Effector memory CD4-positive, alpha-beta T cell (primary cell): ENCODE data around the gene TMPRSS6.

Experiments used
- DNase-seq, 3 donors: peaks; one replicate each; pipeline ENCODE4 v3.0.0-alpha.2; 2020
- H3K27ac ChIP-seq: 2 replicates; pipeline ENCODE4 v1.7.0; 2013; ENCODE audit warnings: mild to moderate bottlenecking, low read length, moderate library complexity; ENCODE audit not compliant: insufficient read depth, poor library complexity, severe bottlenecking
- H3K27me3 ChIP-seq: replicated peaks from 2 replicates; pipeline ENCODE4 v1.7.0; 2013; ENCODE audit warnings: mild to moderate bottlenecking, low read length; ENCODE audit not compliant: insufficient read depth, control insufficient read depth, poor library complexity, severe bottlenecking
- H3K36me3 ChIP-seq: 2 replicates; pipeline ENCODE4 v1.7.0; 2013; ENCODE audit warnings: mild to moderate bottlenecking, low read length, moderate library complexity; ENCODE audit not compliant: control insufficient read depth, insufficient read depth
- H3K4me1 ChIP-seq: 2 replicates; pipeline ENCODE4 v1.7.0; 2013; ENCODE audit warnings: low read length, mild to moderate bottlenecking; ENCODE audit not compliant: control insufficient read depth, insufficient read depth, poor library complexity, severe bottlenecking
- H3K4me3 ChIP-seq: 2 replicates; pipeline ENCODE4 v1.7.0; 2013; ENCODE audit warnings: low read length, low read depth, mild to moderate bottlenecking; ENCODE audit not compliant: insufficient read depth, poor library complexity, severe bottlenecking
- H3K9me3 ChIP-seq: 2 replicates; pipeline ENCODE4 v1.7.0; 2013; ENCODE audit warnings: mild to moderate bottlenecking, low read length, moderate library complexity; ENCODE audit not compliant: control insufficient read depth
- total RNA-seq, 3 donors: gene quantifications; one replicate each; lab custom pipeline; 2026; lab: John Stamatoyannopoulos, UW

Gene TMPRSS6
- total RNA-seq, result 0 to 0.97 (median 0.44) reads per million in 3 donors

DNA sequence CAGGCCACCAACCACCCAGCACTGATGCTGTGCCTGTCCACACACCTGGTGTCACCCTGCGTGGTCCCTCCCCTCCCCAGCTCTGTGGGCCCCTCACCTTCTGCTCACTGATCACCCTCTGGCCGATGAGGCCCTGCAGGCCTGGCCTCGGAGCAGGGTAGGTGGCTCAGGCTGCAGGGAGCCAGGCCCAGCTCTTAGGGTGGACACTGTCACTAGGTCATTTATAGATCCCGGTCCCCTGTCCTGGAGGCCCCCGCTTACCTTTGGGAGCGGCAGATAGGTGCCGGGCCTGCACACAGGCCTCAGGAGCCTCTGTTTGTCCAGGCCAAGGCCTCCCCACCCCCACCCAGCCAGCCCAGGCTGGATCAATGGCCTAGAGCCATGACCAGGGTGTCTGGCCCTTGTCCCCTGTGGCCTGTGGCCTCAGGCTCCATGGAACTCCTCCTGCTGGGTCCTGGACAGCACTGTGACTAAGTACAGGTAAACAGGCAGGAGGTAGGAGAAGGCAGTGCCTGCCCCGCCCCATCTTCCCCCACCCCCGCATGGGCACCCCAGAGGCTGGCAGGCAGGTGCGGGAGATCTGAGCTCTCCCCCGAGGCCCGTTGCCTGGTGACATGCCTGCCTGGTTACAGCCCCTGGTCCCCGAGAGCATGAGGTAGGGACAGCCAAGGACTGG is at the start of gene TMPRSS6:
Gene TMPRSS6 (minus strand): TSS at position 472 of the 676 bp plus-strand sequence. CDS start 6,296 bp downstream, outside the sequence.
- Histone ChIP-seq H3K4me3 (no peak within 1 kb of the TSS), H3K27ac (no peak within 1 kb of the TSS), H3K36me3 (no peaks in the 10 kb centered on the region), H3K9me3 (no peaks in the 10 kb centered on the region), H3K27me3 (no peaks in the 10 kb centered on the region), H3K4me1 (no peaks in the 10 kb centered on the region)
- no peak for DNase-seq

DNA sequence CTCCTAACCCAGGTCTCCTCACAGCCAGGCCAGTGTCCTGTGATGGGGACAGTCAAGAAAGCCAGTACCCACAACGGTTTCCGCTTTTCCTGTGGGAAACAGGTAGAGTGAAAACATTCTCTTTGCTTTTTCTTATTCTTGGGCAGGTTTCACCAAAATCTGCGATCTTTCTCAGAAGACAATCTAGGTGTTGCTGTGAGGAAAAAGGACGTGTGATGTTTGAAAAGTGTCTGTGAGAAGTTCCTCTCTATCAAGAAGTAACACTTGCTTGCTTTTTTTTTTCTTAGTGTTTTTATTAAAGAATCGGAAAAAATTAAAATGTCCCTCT is 49.4 kb upstream of the TMPRSS6 start:
- no peaks in the 10 kb centered on the region for H3K27me3 ChIP-seq
- no peaks in the 10 kb centered on the region for H3K36me3 ChIP-seq
- H3K27ac ChIP-seq, result no peak overlapping the region
- H3K4me1 ChIP-seq, result peaks cover 19% of the 10 kb centered on the region
- H3K9me3 ChIP-seq, result no peaks in the 10 kb centered on the region
- no peak overlapping the region for H3K4me3 ChIP-seq
- no peak for DNase-seq

DNA sequence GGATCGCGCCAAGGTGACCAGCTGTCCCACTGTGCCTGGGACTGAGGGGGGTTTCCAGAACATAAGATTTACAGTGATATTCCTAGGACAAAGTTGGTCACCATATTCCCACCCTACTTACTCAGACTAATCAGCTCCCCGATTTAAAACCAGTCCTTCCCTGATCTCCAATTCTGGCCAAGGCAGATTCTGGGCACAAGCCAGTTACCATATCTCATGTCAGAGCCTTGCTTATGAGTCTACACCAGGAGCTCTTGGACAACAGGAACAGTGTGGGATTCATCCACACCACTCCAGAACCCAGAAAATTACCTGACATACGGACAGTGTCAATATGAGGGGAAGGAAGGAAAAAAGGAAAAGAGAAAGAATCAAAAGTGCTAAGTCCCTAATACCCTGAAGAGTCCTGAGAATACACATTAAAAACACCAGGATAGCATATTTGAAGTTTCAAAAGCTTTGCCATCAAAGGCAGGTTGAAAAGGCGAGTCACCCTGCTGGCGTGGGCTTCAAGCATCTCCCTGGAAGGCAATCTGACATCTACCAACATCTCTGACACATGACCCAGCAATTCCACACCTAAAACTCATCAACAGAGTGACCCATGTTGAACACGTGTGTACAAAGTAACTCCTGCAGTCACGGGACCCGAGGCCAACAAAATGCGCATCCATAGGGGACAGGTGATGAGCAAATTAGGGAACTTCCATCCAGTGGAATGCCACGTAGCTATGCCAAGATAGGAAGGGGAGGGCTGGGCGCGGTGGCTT is 48.2 kb upstream of the TMPRSS6 start:
- Histone ChIP-seq H3K27ac (no peak overlapping the region), H3K27me3 (no peaks in the 10 kb centered on the region), H3K9me3 (no peaks in the 10 kb centered on the region), H3K4me1 (peaks cover 7% of the 10 kb centered on the region), H3K4me3 (no peak overlapping the region), H3K36me3 (no peaks in the 10 kb centered on the region)
- no peak for DNase-seq

DNA sequence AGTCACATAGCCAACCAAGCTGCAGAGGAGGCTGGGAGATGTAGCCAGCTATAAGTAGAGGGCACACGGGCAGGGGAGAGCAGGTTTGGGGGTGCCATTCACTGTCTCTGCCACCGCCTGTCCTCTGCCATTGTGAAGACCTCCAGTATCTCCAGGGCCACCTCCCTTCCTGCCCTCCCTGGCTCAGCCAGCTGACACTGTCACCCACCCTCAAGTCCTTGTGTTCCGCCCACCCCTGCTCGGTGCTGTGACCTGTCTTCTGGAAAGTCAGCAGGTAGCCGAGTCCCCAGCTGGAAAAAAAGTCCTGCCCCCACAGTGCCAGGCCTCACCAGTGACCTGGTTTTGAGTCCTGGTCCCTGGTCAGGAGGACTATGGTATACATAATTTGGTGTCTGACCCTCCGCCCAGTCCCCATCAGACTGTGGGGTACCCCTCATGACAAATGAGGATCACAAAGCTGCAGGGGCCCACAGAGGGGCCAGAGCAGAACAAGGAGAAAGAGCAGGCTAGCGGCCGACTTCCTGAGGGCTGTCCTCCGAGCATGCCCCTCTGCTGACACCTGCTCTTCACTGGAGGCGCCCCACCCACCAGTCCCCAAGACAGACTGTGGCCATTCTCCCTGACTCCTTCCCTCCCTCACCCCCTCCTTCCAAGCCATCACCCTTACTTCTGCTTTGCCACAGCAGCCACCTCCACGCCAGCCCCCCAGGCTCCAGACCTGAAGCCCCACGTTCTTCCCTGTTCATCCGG is 47.3 kb upstream of the TMPRSS6 start:
- Histone ChIP-seq H3K4me1 (no peaks in the 10 kb centered on the region), H3K27me3 (no peaks in the 10 kb centered on the region), H3K36me3 (no peaks in the 10 kb centered on the region), H3K4me3 (no peak overlapping the region), H3K27ac (no peak overlapping the region), H3K9me3 (no peaks in the 10 kb centered on the region)
- no peak for DNase-seq

DNA sequence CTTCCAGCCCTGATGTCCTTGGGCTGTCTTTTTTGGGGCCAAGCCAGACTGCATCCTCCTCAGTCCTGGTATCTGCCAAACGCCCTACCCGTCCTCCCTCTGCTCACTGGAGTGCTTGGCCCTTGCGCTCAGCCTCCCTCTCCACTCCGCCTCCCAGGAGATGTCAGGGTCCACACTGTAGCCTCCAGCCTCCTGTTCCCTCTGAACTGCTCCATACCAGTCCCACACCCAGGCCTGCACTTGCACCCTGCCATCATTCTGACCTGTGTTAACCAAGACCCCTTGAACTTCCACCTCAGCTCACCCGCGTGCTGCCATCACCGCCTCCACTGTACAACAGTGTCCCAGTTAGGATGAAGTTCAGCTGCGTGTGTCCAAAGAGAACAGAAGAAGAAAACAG is 46.5 kb upstream of the TMPRSS6 start:
- Histone ChIP-seq H3K4me3 (no peak overlapping the region), H3K9me3 (no peaks in the 10 kb centered on the region), H3K4me1 (no peaks in the 10 kb centered on the region), H3K27me3 (no peaks in the 10 kb centered on the region), H3K36me3 (no peaks in the 10 kb centered on the region), H3K27ac (no peak overlapping the region)
- no peak for DNase-seq

DNA sequence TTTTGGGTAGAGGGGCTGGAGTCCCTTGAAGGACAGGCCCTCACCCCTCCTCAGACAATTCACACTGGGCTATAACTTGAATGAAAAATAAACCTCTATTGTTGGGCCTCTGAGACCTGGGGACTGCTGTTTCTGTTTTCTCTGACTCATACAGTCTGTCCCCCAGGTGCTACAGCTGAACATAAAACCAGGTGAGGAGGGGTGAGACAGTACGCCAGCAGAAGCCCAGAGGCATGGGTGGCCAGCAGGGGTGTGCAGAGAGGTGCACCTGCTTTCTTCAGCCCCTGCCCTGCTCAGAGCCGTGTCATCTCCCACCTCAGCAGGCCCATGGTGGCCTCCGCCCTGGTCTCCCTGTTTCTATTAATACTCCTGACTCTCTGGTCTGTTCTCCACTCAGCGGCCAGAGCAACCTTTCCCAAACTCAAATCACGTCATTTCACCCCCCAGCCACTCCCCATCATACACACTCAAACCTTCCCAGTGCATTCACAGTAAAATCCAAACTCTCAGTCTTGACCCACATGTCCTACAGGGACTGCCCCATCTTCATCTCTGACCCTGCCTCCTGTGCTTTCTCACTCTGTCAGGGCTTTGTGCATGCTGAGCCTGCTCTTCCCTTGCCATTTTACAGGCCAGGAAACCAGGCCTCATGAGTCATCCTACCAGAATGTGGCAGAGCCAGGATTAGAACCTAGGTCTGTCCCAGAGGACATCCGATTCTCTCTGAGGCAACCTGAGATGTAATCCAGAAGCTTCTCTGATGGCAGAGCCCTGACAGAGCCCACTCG is 45.6 kb upstream of the TMPRSS6 start:
- no peak overlapping the region for H3K4me3 ChIP-seq
- DNase-seq, result no peak
- no peaks in the 10 kb centered on the region for H3K36me3 ChIP-seq
- peaks cover 1% of the 10 kb centered on the region for H3K4me1 ChIP-seq
- no peaks in the 10 kb centered on the region for H3K27me3 ChIP-seq
- H3K9me3 ChIP-seq, result no peaks in the 10 kb centered on the region
- no peak overlapping the region for H3K27ac ChIP-seq

DNA sequence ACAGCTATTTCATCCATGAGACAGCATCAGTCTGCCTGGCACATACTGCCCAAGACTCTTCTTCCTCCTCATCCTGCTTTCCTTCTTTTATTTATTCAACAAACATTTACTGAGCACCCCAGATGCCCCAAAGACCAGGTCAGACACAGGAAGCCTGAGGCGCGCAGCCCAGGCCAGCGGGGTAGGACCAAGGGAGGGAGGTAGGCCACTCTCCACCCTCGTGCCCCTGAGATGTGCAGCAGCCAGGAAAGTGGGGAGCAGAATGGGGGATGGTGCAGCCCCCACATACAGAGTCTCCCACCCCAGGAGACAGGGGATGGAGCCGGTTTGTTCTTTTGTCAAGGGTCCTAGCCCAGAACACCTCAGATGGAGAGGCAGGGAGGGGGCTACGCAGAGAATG is 44.4 kb upstream of the TMPRSS6 start:
- Histone ChIP-seq H3K27me3 (no peaks in the 10 kb centered on the region), H3K4me1 (peaks cover 11% of the 10 kb centered on the region), H3K4me3 (no peak overlapping the region), H3K36me3 (no peaks in the 10 kb centered on the region), H3K9me3 (no peaks in the 10 kb centered on the region), H3K27ac (no peak overlapping the region)
- no peak for DNase-seq

DNA sequence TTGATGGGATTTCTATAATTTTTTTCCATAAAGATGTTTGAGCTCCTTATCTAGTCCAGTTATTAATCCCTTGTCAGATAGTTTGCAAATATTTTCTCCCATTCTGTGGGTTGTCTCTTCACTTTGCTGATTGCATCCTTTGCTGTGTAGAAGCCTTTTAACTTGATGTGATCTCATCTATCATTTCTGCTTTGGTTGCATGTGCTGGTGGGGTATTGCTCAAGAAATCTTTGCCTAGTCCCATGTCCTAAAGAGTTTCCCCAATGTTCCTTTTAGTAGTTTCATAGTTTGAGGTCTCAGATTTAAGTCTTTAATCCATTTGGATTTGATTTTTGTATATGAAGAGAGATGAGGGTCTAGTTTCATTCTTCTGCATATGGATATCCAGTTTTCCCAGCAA is 41.9 kb upstream of the TMPRSS6 start:
- peaks cover 35% of the 10 kb centered on the region for H3K4me1 ChIP-seq
- no peaks in the 10 kb centered on the region for H3K9me3 ChIP-seq
- H3K27ac ChIP-seq, result no peak overlapping the region
- no peak overlapping the region for H3K4me3 ChIP-seq
- DNase-seq, result no peak
- no peaks in the 10 kb centered on the region for H3K27me3 ChIP-seq
- H3K36me3 ChIP-seq, result no peaks in the 10 kb centered on the region

DNA sequence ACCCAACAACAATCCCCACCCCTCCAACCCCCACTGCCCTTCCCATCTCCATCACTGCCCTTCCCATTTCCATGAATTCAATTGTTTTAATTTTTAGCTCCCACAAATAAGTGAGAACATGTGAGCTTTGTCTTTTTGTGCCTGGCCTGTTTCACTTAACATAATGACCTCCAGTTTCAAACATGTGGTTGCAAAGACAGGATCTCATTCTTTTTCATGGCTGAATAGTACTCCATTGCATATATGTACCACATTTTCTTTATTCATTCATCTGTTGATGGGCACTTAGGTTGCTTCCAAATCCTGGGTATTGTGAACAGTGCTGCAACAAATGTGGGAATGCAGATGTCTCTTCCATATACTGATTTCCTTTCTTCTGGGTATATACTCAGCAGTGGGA is 41.2 kb upstream of the TMPRSS6 start:
- no peaks in the 10 kb centered on the region for H3K36me3 ChIP-seq
- no peaks in the 10 kb centered on the region for H3K27me3 ChIP-seq
- peak overlapping the region; percentile 83 for H3K27ac ChIP-seq
- H3K4me1 ChIP-seq, result peaks cover 41% of the 10 kb centered on the region
- no peak overlapping the region for H3K4me3 ChIP-seq
- no peak for DNase-seq
- no peaks in the 10 kb centered on the region for H3K9me3 ChIP-seq
